Breast epithelium (tissue), 3 donors: ENCODE results near the gene ZNF619.

Experiments
- CTCF ChIP-seq, 3 donors: fragments of 450-650 bp; IDR thresholded peaks; one replicate each; pipeline ENCODE4 v1.5.1; 2016 to 2017; ENCODE audit warnings: antibody characterized with exemption in 3 of 3, mild to moderate bottlenecking in 3 of 3, moderate library complexity in 3 of 3
- POLR2A ChIP-seq: fragments of 450-650 bp; IDR thresholded peaks from one replicate; pipeline ENCODE4 v1.6.1; 2016; ENCODE audit warnings: antibody characterized with exemption, mild to moderate bottlenecking, moderate library complexity
- POLR2AphosphoS5 ChIP-seq, 3 donors: sonication (generic); formaldehyde crosslinking; IDR thresholded peaks; one replicate each; pipeline ENCODE4 v1.6.1; 2017; ENCODE audit warnings: antibody characterized with exemption in 3 of 3

- no peak for TF ChIP-seq CTCF (IDR thresholded peaks at IDR 0.05)
- no peak for TF ChIP-seq POLR2AphosphoS5 (IDR thresholded peaks at IDR 0.05)
- no peak for TF ChIP-seq POLR2A
These were observed 6.2 kb upstream of the ZNF619 start for GRCh38 chr3:40470701-40471100.
